Spleen (tissue), 7 donors: ENCODE results near the gene TRIM41.

ENCODE experiments used
- POLR2A ChIP-seq, 3 donors: fragments of 450-650 bp; IDR thresholded peaks; one replicate each; pipeline ENCODE4 v1.5.1; 2017; ENCODE audit warnings: antibody characterized with exemption in 3 of 3, mild to moderate bottlenecking in 1 of 3
- POLR2AphosphoS5 ChIP-seq, 3 donors: sonication (generic); formaldehyde crosslinking; IDR thresholded peaks; one replicate each; pipeline ENCODE4 v1.5.1; 2017; ENCODE audit warnings: antibody characterized with exemption in 3 of 3
- TF ChIP-seq, protein P1 (sequence below), 11 experiments: fragments of 200-600 bp in 7 of 11; fragments of 450-650 bp in 4 of 11; sonication (generic) in 4 of 11; IDR thresholded peaks in 8 of 11; conservative IDR thresholded peaks in 3 of 11; 1 replicate in 7 of 11; 2 replicates in 4 of 11; pipeline versions ENCODE4 v1.4.0 to v1.8.0; 2016 to 2021; ENCODE audit warnings: antibody characterized with exemption in 11 of 11, inconsistent platforms in 4 of 11, mild to moderate bottlenecking in 1 of 11
- donor health status: DM: no; HTN: no; CAD: no; lungs with moderate emphysema.
- donor health status: DM: no; HTN: no; CAD: no.
- donor health status: DM: no; HTN: no; CAD: no.

GRCh38 chr5:181243018-181243563 is 20.0 kb downstream of the TRIM41 start:
- TF ChIP-seq, protein P1, sequence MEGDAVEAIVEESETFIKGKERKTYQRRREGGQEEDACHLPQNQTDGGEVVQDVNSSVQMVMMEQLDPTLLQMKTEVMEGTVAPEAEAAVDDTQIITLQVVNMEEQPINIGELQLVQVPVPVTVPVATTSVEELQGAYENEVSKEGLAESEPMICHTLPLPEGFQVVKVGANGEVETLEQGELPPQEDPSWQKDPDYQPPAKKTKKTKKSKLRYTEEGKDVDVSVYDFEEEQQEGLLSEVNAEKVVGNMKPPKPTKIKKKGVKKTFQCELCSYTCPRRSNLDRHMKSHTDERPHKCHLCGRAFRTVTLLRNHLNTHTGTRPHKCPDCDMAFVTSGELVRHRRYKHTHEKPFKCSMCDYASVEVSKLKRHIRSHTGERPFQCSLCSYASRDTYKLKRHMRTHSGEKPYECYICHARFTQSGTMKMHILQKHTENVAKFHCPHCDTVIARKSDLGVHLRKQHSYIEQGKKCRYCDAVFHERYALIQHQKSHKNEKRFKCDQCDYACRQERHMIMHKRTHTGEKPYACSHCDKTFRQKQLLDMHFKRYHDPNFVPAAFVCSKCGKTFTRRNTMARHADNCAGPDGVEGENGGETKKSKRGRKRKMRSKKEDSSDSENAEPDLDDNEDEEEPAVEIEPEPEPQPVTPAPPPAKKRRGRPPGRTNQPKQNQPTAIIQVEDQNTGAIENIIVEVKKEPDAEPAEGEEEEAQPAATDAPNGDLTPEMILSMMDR (IDR thresholded peaks at IDR 0.05 in 8 of 11, conservative IDR thresholded peaks at IDR 0.05 in 3 of 11): no peak
- TF ChIP-seq POLR2A (IDR thresholded peaks at IDR 0.05) (no peak), POLR2AphosphoS5 (IDR thresholded peaks at IDR 0.05) (no peak)
